H1 (cell line): ENCODE measurements around the gene PPP2R5B. TPM values are rescaled to one million over a fixed set of nuclear protein-coding genes. Genes with fewer than 3 reads are reported as not detected.

ENCODE experiments used
- CTBP2 ChIP-seq: IDR thresholded peaks from 2 replicates; pipeline ENCODE4 v1.7.0; 2011; ENCODE audit warnings: borderline replicate concordance, mild to moderate bottlenecking, moderate library complexity, mixed read lengths, low read length; ENCODE audit not compliant: insufficient read depth, insufficient read length
- E2F6 ChIP-seq: IDR thresholded peaks from 2 replicates; pipeline ENCODE4 v1.6.1; 2012; ENCODE audit warnings: inconsistent platforms
- GABPA ChIP-seq: IDR thresholded peaks from 2 replicates; pipeline ENCODE4 v1.6.1; 2011; ENCODE audit warnings: mild to moderate bottlenecking, low read length, moderate library complexity, borderline replicate concordance; ENCODE audit not compliant: insufficient read depth
- KDM1A ChIP-seq: fragments of 200-600, 300-600 bp; sonication (generic); IDR thresholded peaks from 2 replicates; pipeline ENCODE4 v1.7.1; 2016; ENCODE audit warnings: mild to moderate bottlenecking, low read length, borderline replicate concordance
- RFX5 ChIP-seq: IDR thresholded peaks from 2 replicates; pipeline ENCODE4 v1.6.1; 2011; ENCODE audit warnings: low read depth, low read length, improper control_type of control experiment, borderline replicate concordance
- SRF ChIP-seq: IDR thresholded peaks from 2 replicates; pipeline ENCODE4 v1.6.1; 2011; ENCODE audit warnings: mild to moderate bottlenecking, low read depth, low read length, moderate library complexity
- TCF12 ChIP-seq: IDR thresholded peaks from 2 replicates; pipeline ENCODE4 v1.6.1; 2011; ENCODE audit warnings: low read depth, mild to moderate bottlenecking, low read length
- USF2 ChIP-seq: IDR thresholded peaks from 2 replicates; pipeline ENCODE4 v1.6.1; 2011; ENCODE audit warnings: low read length, improper control_type of control experiment
- polyA plus RNA-seq, 7 experiments: library from polyadenylated mRNA; depleted of rRNA in 3 of 7; stranded (reverse) in 5 of 7; unstranded in 2 of 7; fragments of >200 nt in 5 of 7; fragments of 200-250 nt in 2 of 7; gene quantifications; 1 replicate in 5 of 7; 2 replicates in 1 of 7; 4 replicates in 1 of 7; pipeline versions ENCODE4 v1.2.1 to v1.2.3, GENCODE V29; 2011 to 2013; ENCODE audit warnings: missing spikeins in 2 of 7, mixed read lengths in 2 of 7
- total RNA-seq: library from RNA; stranded (reverse); fragmentation: NEBNext Ultra II Directional; extraction: Animal tissue kit (Norgen Biotek cat#: 25700); gene quantifications from 2 replicates; pipeline ENCODE4 v1.2.1, GENCODE V29; 2021

Gene PPP2R5B
- total and polyA plus RNA-seq, 2 of the 8 experiments (the other 6 are each of a cell fraction or from before 2014, with no cell fraction given): 4.9 to 5.1 TPM

- TF ChIP-seq GABPA: no peak
- no peak for TF ChIP-seq CTBP2
- no peak for TF ChIP-seq USF2
- TF ChIP-seq RFX5: no peak
- no peak for TF ChIP-seq SRF
- TF ChIP-seq E2F6: no peak
- TF ChIP-seq TCF12: no peak
- no peak for TF ChIP-seq KDM1A
These were observed 38.9 kb upstream of the PPP2R5B start (continued) for GRCh38 chr11:64885367-64886286.
